Measurements from ENCODE around the gene RAD51B. TPM values are rescaled to one million over a fixed set of nuclear protein-coding genes. Genes with fewer than 3 reads are reported as not detected.

RAD51B gene
- polyA plus RNA-seq, 1 donor (not counting 4 experiments of a cell fraction or from before 2014, with no cell fraction given): 13.3 TPM

- H3K27ac ChIP-seq (ENCODE audit: control insufficient read depth, insufficient read depth, low read length): peak overlapping the region; percentile 65
These were observed 744.7 kb downstream of the RAD51B start for GRCh38 chr14:68564191-68564825.

DNA sequence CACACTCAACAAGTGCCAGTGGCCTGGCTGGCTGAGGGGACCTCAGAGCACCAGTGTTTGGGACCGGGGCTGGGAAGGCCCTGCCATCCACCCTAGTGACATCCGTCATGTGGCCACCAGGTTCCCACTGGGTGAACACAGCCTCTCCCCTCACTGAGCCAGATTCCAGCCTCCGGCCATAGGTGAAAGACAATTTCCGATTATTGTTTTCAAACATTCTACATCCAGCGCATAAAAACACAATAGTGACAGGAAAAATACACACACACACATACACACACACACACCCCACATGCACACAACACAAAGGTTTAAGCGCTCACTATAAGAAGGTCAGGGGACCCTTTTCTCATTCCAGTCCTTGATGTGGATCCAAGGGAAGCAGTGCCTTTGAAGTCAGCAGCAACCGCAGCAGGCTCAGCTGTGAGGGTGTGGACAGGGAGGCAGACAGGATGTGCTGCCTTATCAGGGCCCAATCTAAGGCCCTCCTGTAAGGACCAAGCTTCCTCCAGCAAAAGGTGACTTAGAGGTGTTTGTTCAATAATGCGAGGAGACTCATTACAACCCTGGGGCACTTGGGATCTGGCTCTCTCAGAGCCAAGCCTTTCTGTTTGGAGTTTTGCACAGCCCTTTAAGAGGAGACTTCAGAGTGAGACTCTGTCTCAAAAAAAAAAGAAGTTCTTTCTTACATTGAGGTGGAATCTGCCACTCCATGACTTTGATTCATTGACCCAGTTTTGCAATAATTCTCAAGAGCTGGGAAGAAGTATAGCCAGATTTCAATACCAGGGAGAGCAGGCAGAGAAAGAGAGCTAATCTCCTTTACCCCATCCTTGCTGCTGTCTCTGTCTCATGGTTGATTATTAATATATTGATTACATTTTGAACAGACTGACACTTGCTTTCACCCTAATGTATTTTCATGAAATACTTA, 745.5 kb downstream of the RAD51B start:
- Histone ChIP-seq H3K27me3 (ENCODE audit: control insufficient read depth, extremely low read depth, insufficient read depth, low read length) (no peaks in the 10 kb centered on the region), H3K9ac (ENCODE audit: control insufficient read depth, extremely low read depth, insufficient read depth, low read length) (peak overlapping the region; percentile 23), H3K9me1 (ENCODE audit: control insufficient read depth, extremely low read depth, insufficient read depth, low read length) (no peaks in the 10 kb centered on the region), H3K4me1 (ENCODE audit: control insufficient read depth, extremely low read depth, insufficient read depth, low read length) (peaks cover 39% of the 10 kb centered on the region), H2AFZ (ENCODE audit: control insufficient read depth, low read length) (no peak overlapping the region), H3K9me3 (ENCODE audit: control insufficient read depth, low read depth, low read length) (no peaks in the 10 kb centered on the region), H3K4me3 (ENCODE audit: control insufficient read depth in 2 of 3, extremely low read depth in 1 of 3, insufficient read depth in 2 of 3, low read depth in 1 of 3, low read length in 3 of 3) (peak overlapping the region in 1 of 3 experiments; percentile 0), H3K4me2 (ENCODE audit: control insufficient read depth, extremely low read depth, insufficient read depth, low read depth, low read length) (peak overlapping the region; percentile 47), H4K20me1 (ENCODE audit: control insufficient read depth, extremely low read depth, insufficient read depth, low read length) (no peaks in the 10 kb centered on the region), H3K27ac (ENCODE audit: control insufficient read depth, insufficient read depth, low read length) (peak overlapping the region; percentile 15), H3K79me2 (ENCODE audit: control insufficient read depth, insufficient read depth, low read length) (no peaks in the 10 kb centered on the region), H3K36me3 (ENCODE audit: control insufficient read depth in 2 of 2, extremely low read depth in 1 of 2, insufficient read depth in 2 of 2, low read length in 2 of 2) (no peaks in the 10 kb centered on the region)
- no peak for DNase-seq (ENCODE audit: low read depth, low spot score)
- dilution Hi-C loops (cut with MboI; ENCODE audit: extremely low pct_ligation_motif_present, low sequenced_read_pairs): no loop called here
- FAIRE-seq: peak; percentile 67
- TF ChIP-seq CTCF (optimal IDR thresholded peaks at IDR 0.05 in 1 of 3, IDR thresholded peaks at IDR 0.05 in 1 of 3, conservative IDR thresholded peaks at IDR 0.05 in 1 of 3; ENCODE audit: extremely low read depth in 1 of 3, insufficient read depth in 2 of 3, low read length in 3 of 3) (no peak), EZH2 (IDR thresholded peaks at IDR 0.05; ENCODE audit: low read length) (no peak)

More at GRCh38 chr14:68564191-68564825, 744.7 kb downstream of the RAD51B start:
- H3K4me2 ChIP-seq (ENCODE audit: control insufficient read depth, extremely low read depth, insufficient read depth, low read depth, low read length): peak overlapping the region; percentile 68
- TF ChIP-seq CTCF (optimal IDR thresholded peaks at IDR 0.05 in 1 of 3, IDR thresholded peaks at IDR 0.05 in 1 of 3, conservative IDR thresholded peaks at IDR 0.05 in 1 of 3; ENCODE audit: extremely low read depth in 1 of 3, insufficient read depth in 2 of 3, low read length in 3 of 3) (no peak), EZH2 (IDR thresholded peaks at IDR 0.05; ENCODE audit: low read length) (no peak)
- peaks cover 39% of the 10 kb centered on the region for H3K4me1 ChIP-seq (ENCODE audit: control insufficient read depth, extremely low read depth, insufficient read depth, low read length)
- peak overlapping the region in 1 of 3 experiments; percentile 0 for H3K4me3 ChIP-seq (ENCODE audit: control insufficient read depth in 2 of 3, extremely low read depth in 1 of 3, insufficient read depth in 2 of 3, low read depth in 1 of 3, low read length in 3 of 3)
- H4K20me1 ChIP-seq (ENCODE audit: control insufficient read depth, extremely low read depth, insufficient read depth, low read length): no peaks in the 10 kb centered on the region
- dilution Hi-C loops (cut with MboI; ENCODE audit: extremely low pct_ligation_motif_present, low sequenced_read_pairs): no loop called here
- no peaks in the 10 kb centered on the region for H3K36me3 ChIP-seq (ENCODE audit: control insufficient read depth in 2 of 2, extremely low read depth in 1 of 2, insufficient read depth in 2 of 2, low read length in 2 of 2)
- no peaks in the 10 kb centered on the region for H3K79me2 ChIP-seq (ENCODE audit: control insufficient read depth, insufficient read depth, low read length)
- DNase-seq (ENCODE audit: low read depth, low spot score): no peak
- H3K9me1 ChIP-seq (ENCODE audit: control insufficient read depth, extremely low read depth, insufficient read depth, low read length): no peaks in the 10 kb centered on the region
- no peaks in the 10 kb centered on the region for H3K9me3 ChIP-seq (ENCODE audit: control insufficient read depth, low read depth, low read length)
- peak overlapping the region; percentile 53 for H3K9ac ChIP-seq (ENCODE audit: control insufficient read depth, extremely low read depth, insufficient read depth, low read length)
- FAIRE-seq: peak; percentile 62
- peak overlapping the region; percentile 57 for H2AFZ ChIP-seq (ENCODE audit: control insufficient read depth, low read length)
- H3K27me3 ChIP-seq (ENCODE audit: control insufficient read depth, extremely low read depth, insufficient read depth, low read length): no peaks in the 10 kb centered on the region

All from keratinocyte (primary cell).